ENCODE measurements around the gene C10orf143.
"Not testable (repeated sequence)": the region's sequence is repeated elsewhere in the genome, so short reads cannot be mapped to it uniquely, and the experiment has no call there.

The C10orf143 gene

GRCh38 chr10:130027716-130028464 is 82.7 kb downstream of the C10orf143 start:
- peak; percentile 35 for DNase-seq

GRCh38 chr10:130026670-130027456 is 83.8 kb downstream of the C10orf143 start:
- DNase-seq, result peak; percentile 7

- no peak for DNase-seq
Observed at GRCh38 chr10:130025811-130026485, 84.7 kb downstream of the C10orf143 start.

- peak; percentile 9 for DNase-seq
Observed at GRCh38 chr10:130025326-130025725, 85.3 kb downstream of the C10orf143 start.

GRCh38 chr10:130024779-130025325 is 85.8 kb downstream of the C10orf143 start:
- no peak for DNase-seq

GRCh38 chr10:130024326-130024725 is 86.3 kb downstream of the C10orf143 start:
- DNase-seq, result not testable (repeated sequence)

GRCh38 chr10:130023454-130024230 is 87.0 kb downstream of the C10orf143 start:
- no peak for DNase-seq

- DNase-seq, result peak; percentile 58
Observed at GRCh38 chr10:130022511-130023299, 87.9 kb downstream of the C10orf143 start.

GRCh38 chr10:130022086-130022485 is 88.5 kb downstream of the C10orf143 start:
- no peak for DNase-seq

GRCh38 chr10:130021383-130021950 is 89.2 kb downstream of the C10orf143 start:
- DNase-seq, result peak; percentile 79

- DNase-seq, result no peak
Observed at GRCh38 chr10:130020651-130021382, 89.8 kb downstream of the C10orf143 start.

- DNase-seq, result no peak
Observed at GRCh38 chr10:130018730-130019185, 91.9 kb downstream of the C10orf143 start.

- DNase-seq, result no peak
Observed at GRCh38 chr10:130018265-130018664, 92.4 kb downstream of the C10orf143 start.

GRCh38 chr10:130017631-130018022 is 93.0 kb downstream of the C10orf143 start:
- DNase-seq, result no peak

GRCh38 chr10:130016993-130017630 is 93.5 kb downstream of the C10orf143 start:
- DNase-seq, result no peak

GRCh38 chr10:130016095-130016494 is 94.5 kb downstream of the C10orf143 start:
- DNase-seq, result no peak

GRCh38 chr10:130015075-130015695 is 95.4 kb downstream of the C10orf143 start:
- no peak for DNase-seq

- peak; percentile 74 for DNase-seq
Observed at GRCh38 chr10:130014263-130015074, 96.2 kb downstream of the C10orf143 start.
